Prostate gland (tissue), 2 donors: Measurements from ENCODE around the gene COL9A2.

Experiments
- CTCF ChIP-seq, 4 experiments: fragments of 200-600 bp in 2 of 4; fragments of 450-650 bp in 2 of 4; sonication (generic) in 2 of 4; IDR thresholded peaks; 1 replicate in 3 of 4; 2 replicates in 1 of 4; pipeline ENCODE4 v1.5.1; 2016 to 2019; ENCODE audit warnings: antibody characterized with exemption in 4 of 4, mild to moderate bottlenecking in 2 of 4, moderate library complexity in 2 of 4
- POLR2A ChIP-seq: fragments of 450-650 bp; IDR thresholded peaks from one replicate; pipeline ENCODE4 v1.6.1; 2016; ENCODE audit warnings: antibody characterized with exemption, mild to moderate bottlenecking
- POLR2AphosphoS5 ChIP-seq: sonication (generic); formaldehyde crosslinking; IDR thresholded peaks from one replicate; pipeline ENCODE4 v1.6.1; 2017; ENCODE audit warnings: antibody characterized with exemption

GRCh38 chr1:40313329-40313957 is 3.6 kb downstream of the COL9A2 start:
- TF ChIP-seq CTCF (IDR thresholded peaks at IDR 0.05) = no peak
- no peak for TF ChIP-seq POLR2A
- TF ChIP-seq POLR2AphosphoS5 = no peak
